HG02973 (cell line): Measurements from ENCODE around the gene SLC22A17.

Experiments
- ATAC-seq: cut with Tn5 transposase; IDR thresholded peaks from one replicate; pipeline ENCODE4 v1.9.1; 2021; ENCODE audit warnings: moderate library complexity; ENCODE audit not compliant: unreplicated experiment

The SLC22A17 gene

GRCh38 chr14:23316300-23316699, 36.4 kb downstream of the SLC22A17 start:
- ATAC-seq = no peak

- no peak for ATAC-seq
Measured at GRCh38 chr14:23310546-23310945, 42.1 kb downstream of the SLC22A17 start.

- ATAC-seq = no peak
Measured at GRCh38 chr14:23308721-23309445, 43.8 kb downstream of the SLC22A17 start.

GRCh38 chr14:23307687-23308644, 44.7 kb downstream of the SLC22A17 start:
- ATAC-seq = no peak

- ATAC-seq = no peak
Measured at GRCh38 chr14:23307146-23307530, 45.5 kb downstream of the SLC22A17 start.

GRCh38 chr14:23306412-23307145, 46.1 kb downstream of the SLC22A17 start, which contains the start of gene BCL2L2:
Gene BCL2L2 (plus strand): TSS chr14:23306833. CDS start chr14:23307768, 935 bp downstream.
- ATAC-seq = peak; percentile 20

GRCh38 chr14:23302290-23303225, 50.1 kb downstream of the SLC22A17 start, which contains the start of gene PPP1R3E:
Gene PPP1R3E (minus strand): TSS chr14:23302859. CDS start chr14:23302576, 283 bp downstream.
- ATAC-seq = peak; percentile 25

GRCh38 chr14:23301969-23302289, 50.8 kb downstream of the SLC22A17 start:
- peak; percentile 8 for ATAC-seq

- ATAC-seq = peak; percentile 67
Measured at GRCh38 chr14:23301288-23301968, 51.3 kb downstream of the SLC22A17 start.

- ATAC-seq = no peak
Measured at GRCh38 chr14:23300687-23301223, 51.9 kb downstream of the SLC22A17 start.

GRCh38 chr14:23299986-23300686, 52.6 kb downstream of the SLC22A17 start:
- no peak for ATAC-seq

GRCh38 chr14:23299211-23299957, 53.3 kb downstream of the SLC22A17 start:
- ATAC-seq = no peak

- no peak for ATAC-seq
Measured at GRCh38 chr14:23297611-23298277, 54.9 kb downstream of the SLC22A17 start.

- no peak for ATAC-seq
Measured at GRCh38 chr14:23297096-23297495, 55.6 kb downstream of the SLC22A17 start.
